B cell (primary cell): ENCODE data around the gene CRTC3. TPM values are rescaled to one million over a fixed set of nuclear protein-coding genes. Genes with fewer than 3 reads are reported as not detected.

Source experiments
- ATAC-seq: fragments of 200-7000 bp; cut with Tn5 transposase; one replicate; pipeline ENCODE4 v1.10.0; 2021; ENCODE audit warnings: low read depth, mild to moderate bottlenecking, moderate number of reproducible peaks, moderate library complexity
- CTCF ChIA-PET: fragments of 350-600 bp; sonication (Branson Sonifier 250); formaldehyde crosslinking; loops from one replicate; lab custom pipeline; 2021; ENCODE audit warnings: antibody characterized with exemption, inconsistent platforms; lab: Charles Lee
- POLR2A ChIA-PET: fragments of 350-600 bp; sonication (Branson Sonifier 250); formaldehyde crosslinking; loops from one replicate; lab custom pipeline; 2021; ENCODE audit warnings: antibody characterized with exemption; lab: Charles Lee
- DNase-seq: peaks from one replicate; pipeline ENCODE4 v3.0.0; 2013
- H2AFZ ChIP-seq: 2 replicates; pipeline ENCODE4 v1.6.1; 2012; ENCODE audit warnings: mild to moderate bottlenecking, low read depth, low read length; ENCODE audit not compliant: insufficient read depth, poor library complexity, severe bottlenecking
- H3K27ac ChIP-seq, 2 donors: 1 replicate in 1 of 2; 2 replicates in 1 of 2; pipeline ENCODE4 v1.5.1; 2012 to 2013; ENCODE audit warnings: low read length in 2 of 2, mild to moderate bottlenecking in 2 of 2, moderate library complexity in 1 of 2
- H3K27me3 ChIP-seq, 4 experiments: fragments of 200-600 bp in 1 of 4; sonication (generic) in 1 of 4; replicated peaks in 1 of 4; 1 replicate in 2 of 4; 2 replicates in 2 of 4; pipeline versions ENCODE4 v1.6.1 to v1.7.0; 2013 to 2016; ENCODE audit warnings: low read length in 3 of 4, mild to moderate bottlenecking in 2 of 4, mixed read lengths in 1 of 4, moderate library complexity in 1 of 4; ENCODE audit not compliant: insufficient read depth in 4 of 4, control insufficient read depth in 3 of 4; ENCODE audit errors: control extremely low read depth in 1 of 4
- H3K36me3 ChIP-seq, 2 experiments: replicated peaks in 1 of 2; 1 replicate in 1 of 2; 2 replicates in 1 of 2; pipeline versions ENCODE4 v1.6.1 to v1.7.1; 2013; ENCODE audit warnings: low read length in 1 of 2; ENCODE audit not compliant: insufficient read depth in 2 of 2, control insufficient read depth in 1 of 2; ENCODE audit errors: control extremely low read depth in 1 of 2, extremely low read depth in 1 of 2
- H3K4me1 ChIP-seq, 2 donors: fragments of 200-600 bp in 1 of 2; sonication (generic) in 1 of 2; 1 replicate in 1 of 2; 2 replicates in 1 of 2; pipeline versions ENCODE4 v1.5.1 to v1.6.1; 2013 to 2017; ENCODE audit warnings: low read length in 2 of 2; ENCODE audit not compliant: control insufficient read depth in 2 of 2, insufficient read depth in 2 of 2
- H3K4me2 ChIP-seq: replicated peaks from 2 replicates; pipeline ENCODE3; 2012; ENCODE audit warnings: mild to moderate bottlenecking, low read depth, low read length; ENCODE audit not compliant: poor library complexity, severe bottlenecking
- H3K4me3 ChIP-seq, 5 experiments: fragments of 200-600 bp in 1 of 5; sonication (generic) in 1 of 5; 1 replicate in 3 of 5; 2 replicates in 2 of 5; pipeline versions ENCODE4 v1.5.1 to v1.7.0; 2011 to 2016; ENCODE audit warnings: low read length in 4 of 5, mild to moderate bottlenecking in 4 of 5, low read depth in 2 of 5, control low read depth in 1 of 5, moderate library complexity in 1 of 5; ENCODE audit not compliant: insufficient read depth in 1 of 5; ENCODE audit errors: control extremely low read depth in 1 of 5, extremely low read depth in 1 of 5
- H3K79me2 ChIP-seq: fragments of 200-600 bp; sonication (generic); one replicate; pipeline ENCODE4 v1.6.0; 2016; ENCODE audit warnings: low read length; ENCODE audit not compliant: control insufficient read depth, insufficient read depth
- H3K9ac ChIP-seq: fragments of 200-600 bp; sonication (generic); 2 replicates; pipeline ENCODE4 v1.6.1; 2017; ENCODE audit warnings: mild to moderate bottlenecking, low read length, moderate library complexity
- H3K9me3 ChIP-seq, 3 donors: one replicate each; pipeline versions ENCODE4 v1.6.1 to v1.7.1; 2013; ENCODE audit warnings: low read length in 2 of 3; ENCODE audit not compliant: control insufficient read depth in 2 of 3, insufficient read depth in 1 of 3; ENCODE audit errors: control extremely low read depth in 1 of 3
- H4K20me1 ChIP-seq: 2 replicates; pipeline ENCODE4 v1.6.0; 2012; ENCODE audit warnings: mild to moderate bottlenecking, low read length; ENCODE audit not compliant: insufficient read depth, control insufficient read depth, poor library complexity, severe bottlenecking
- H3K27ac Mint-ChIP-seq: one replicate; pipeline ENCODE4 v1.8.0; 2021; ENCODE audit warnings: mixed read lengths
- H3K27me3 Mint-ChIP-seq: one replicate; pipeline ENCODE4 v1.8.0; 2021; ENCODE audit warnings: mixed read lengths
- H3K4me1 Mint-ChIP-seq: one replicate; pipeline ENCODE4 v1.8.0; 2021; ENCODE audit warnings: mixed read lengths
- H3K4me3 Mint-ChIP-seq: one replicate; pipeline ENCODE4 v1.8.0; 2021; ENCODE audit warnings: mixed read lengths
- H3K9me3 Mint-ChIP-seq: one replicate; pipeline ENCODE4 v1.8.0; 2022; ENCODE audit warnings: mixed read lengths; ENCODE audit not compliant: insufficient read depth
- EZH2 ChIP-seq: IDR thresholded peaks from 2 replicates; pipeline ENCODE4 v1.6.1; 2012; ENCODE audit warnings: borderline replicate concordance, low read depth, mild to moderate bottlenecking, moderate library complexity, low read length; ENCODE audit not compliant: insufficient read depth, poor library complexity, severe bottlenecking
- WGBS: methylation state at CpG from one replicate; pipeline ENCODE4 v1.1.5; 2013; ENCODE audit warnings: missing lambda C conversion rate; ENCODE audit not compliant: insufficient coverage; 5-methylcytosine and 5-hydroxymethylcytosine counted together
- intact Hi-C: fragments of 100-400 bp; cut with micrococcal nuclease; formaldehyde crosslinking; loops from one replicate; pipeline ENCODE4 v1.10.0; 2022
- polyA plus RNA-seq: library from polyadenylated mRNA; depleted of rRNA; stranded (reverse); fragments of >200 nt; gene quantifications from 2 replicates; pipeline ENCODE4 v1.2.3, GENCODE V29; 2012
- total RNA-seq, 2 donors: library from RNA; stranded (reverse); fragments of 120-200 nt in 1 of 2; gene quantifications; 1 replicate in 1 of 2; 2 replicates in 1 of 2; pipeline versions ENCODE4 v1.2.3 to v1.2.4, GENCODE V29; 2013 to 2022
- TF ChIP-seq, protein P1 (sequence below): fragments of 200-600 bp; IDR thresholded peaks from one replicate; pipeline ENCODE4 v1.8.0; 2022; ENCODE audit warnings: antibody characterized with exemption, mild to moderate bottlenecking

The CRTC3 gene
- total and polyA plus RNA-seq, 2 donors (not counting 1 experiment from before 2014, with no cell fraction given) = 34.7 to 95.8 TPM

DNA sequence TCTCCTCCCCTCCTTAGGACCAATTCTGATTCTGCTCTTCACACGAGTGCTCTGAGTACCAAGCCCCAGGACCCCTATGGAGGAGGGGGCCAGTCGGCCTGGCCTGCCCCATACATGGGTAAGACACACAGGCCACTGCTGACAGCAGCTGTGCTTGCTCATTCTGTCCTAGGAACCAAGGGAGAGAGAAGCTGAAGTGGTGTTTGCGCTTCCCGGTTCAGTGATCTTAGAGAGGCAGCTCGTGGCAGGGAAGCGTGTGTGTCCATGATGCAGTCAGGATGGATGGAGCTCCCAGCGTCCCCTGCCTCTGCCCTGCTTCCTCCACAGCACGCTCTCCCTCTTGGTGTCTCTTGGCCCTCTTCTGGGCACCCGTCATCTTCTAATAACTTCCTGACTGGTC lies 77.6 kb downstream of the CRTC3 start:
- ATAC-seq (no peak), DNase-seq (no peak)
- Mint-ChIP-seq H3K4me1 (peaks cover 11% of the 10 kb centered on the region), H3K4me3 (no peak overlapping the region), H3K9me3 (no peaks in the 10 kb centered on the region), H3K27me3 (no peaks in the 10 kb centered on the region), H3K27ac (no peak overlapping the region)
- no peak overlapping the region for H2AFZ ChIP-seq
- no peak overlapping the region for H3K9ac ChIP-seq
- H3K27me3 ChIP-seq = no peaks in the 10 kb centered on the region
- ChIA-PET CTCF (interaction anchor here (0.6 to 1.7 kb wide), 3 partner anchors 9 to 95 kb away, joined by 3 read pairs; no protein-coding TSS in a partner anchor), POLR2A (no interaction called here)
- TF ChIP-seq, protein P1, sequence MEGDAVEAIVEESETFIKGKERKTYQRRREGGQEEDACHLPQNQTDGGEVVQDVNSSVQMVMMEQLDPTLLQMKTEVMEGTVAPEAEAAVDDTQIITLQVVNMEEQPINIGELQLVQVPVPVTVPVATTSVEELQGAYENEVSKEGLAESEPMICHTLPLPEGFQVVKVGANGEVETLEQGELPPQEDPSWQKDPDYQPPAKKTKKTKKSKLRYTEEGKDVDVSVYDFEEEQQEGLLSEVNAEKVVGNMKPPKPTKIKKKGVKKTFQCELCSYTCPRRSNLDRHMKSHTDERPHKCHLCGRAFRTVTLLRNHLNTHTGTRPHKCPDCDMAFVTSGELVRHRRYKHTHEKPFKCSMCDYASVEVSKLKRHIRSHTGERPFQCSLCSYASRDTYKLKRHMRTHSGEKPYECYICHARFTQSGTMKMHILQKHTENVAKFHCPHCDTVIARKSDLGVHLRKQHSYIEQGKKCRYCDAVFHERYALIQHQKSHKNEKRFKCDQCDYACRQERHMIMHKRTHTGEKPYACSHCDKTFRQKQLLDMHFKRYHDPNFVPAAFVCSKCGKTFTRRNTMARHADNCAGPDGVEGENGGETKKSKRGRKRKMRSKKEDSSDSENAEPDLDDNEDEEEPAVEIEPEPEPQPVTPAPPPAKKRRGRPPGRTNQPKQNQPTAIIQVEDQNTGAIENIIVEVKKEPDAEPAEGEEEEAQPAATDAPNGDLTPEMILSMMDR = no peak
- no peak overlapping the region for H3K4me2 ChIP-seq
- H3K36me3 ChIP-seq = peaks cover 0 to 42% of the 10 kb centered on the region in 2 experiments
- no peaks in the 10 kb centered on the region for H3K9me3 ChIP-seq
- H3K4me1 ChIP-seq = peaks cover 8 to 9% of the 10 kb centered on the region in 2 donors
- WGBS = 98% methylated on average over 8 of the region's 9 CpGs
- intact Hi-C loops = no loop called here
- no peak overlapping the region for H3K4me3 ChIP-seq
- H3K27ac ChIP-seq = no peak overlapping the region
- peaks cover 26% of the 10 kb centered on the region for H3K79me2 ChIP-seq
- no peaks in the 10 kb centered on the region for H4K20me1 ChIP-seq

DNA sequence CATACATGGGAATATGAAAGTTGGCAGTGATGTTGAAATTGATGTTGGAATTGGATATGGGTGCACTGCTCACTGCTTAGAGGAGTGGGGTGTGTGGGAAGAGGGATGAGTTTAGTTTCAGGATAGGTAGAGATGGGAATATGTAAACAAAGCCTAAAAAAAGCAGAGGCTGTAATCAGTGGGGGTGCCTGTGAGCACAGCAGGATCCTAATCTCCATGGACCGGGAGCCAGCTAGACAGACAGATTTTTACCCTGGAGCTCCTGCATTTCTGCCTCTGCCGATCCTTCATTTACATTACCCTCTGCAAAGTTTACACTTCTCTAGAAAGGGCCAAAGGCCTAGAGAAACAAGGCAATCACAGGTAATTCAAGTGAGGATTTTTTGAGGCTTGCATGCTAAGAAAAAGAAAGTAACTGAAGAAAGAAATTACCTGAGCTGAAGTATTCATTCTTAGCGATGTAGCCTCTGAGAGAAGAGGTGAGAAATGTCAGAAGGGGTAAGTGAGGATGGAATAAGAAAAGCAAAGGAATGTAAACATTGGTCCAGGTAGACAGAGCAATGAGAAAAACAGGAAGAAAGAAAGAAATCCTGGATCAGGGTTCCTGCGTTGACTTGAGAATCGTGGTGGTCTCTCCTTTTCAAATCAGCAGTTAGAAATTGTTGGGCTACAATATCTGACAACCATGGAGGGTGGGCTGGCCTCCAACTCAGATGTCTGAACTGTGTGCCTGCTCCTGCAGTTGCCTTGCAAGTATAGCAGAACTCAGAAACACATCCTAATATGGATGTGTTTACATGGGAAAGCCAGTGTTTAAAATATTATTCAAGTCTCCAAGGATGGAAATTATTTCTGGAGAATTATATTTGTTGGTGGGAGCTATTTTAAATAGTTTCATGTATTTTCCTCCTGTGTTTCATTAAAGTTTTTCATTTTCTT lies 79.8 kb downstream of the CRTC3 start:
- no peaks in the 10 kb centered on the region for H4K20me1 ChIP-seq
- no peaks in the 10 kb centered on the region for H3K9me3 ChIP-seq
- ATAC-seq (no peak), DNase-seq (no peak)
- POLR2A ChIA-PET = no interaction called here
- no peak overlapping the region for H3K9ac ChIP-seq
- H3K36me3 ChIP-seq = peaks cover 0 to 50% of the 10 kb centered on the region in 2 experiments
- H3K4me2 ChIP-seq = no peak overlapping the region
- H3K4me1 ChIP-seq = peaks cover 0 to 4% of the 10 kb centered on the region in 2 donors
- H3K27ac ChIP-seq = no peak overlapping the region
- Mint-ChIP-seq H3K4me3 (no peak overlapping the region), H3K9me3 (no peaks in the 10 kb centered on the region), H3K27ac (no peak overlapping the region), H3K27me3 (no peaks in the 10 kb centered on the region), H3K4me1 (peaks cover 6% of the 10 kb centered on the region)
- peaks cover 26% of the 10 kb centered on the region for H3K79me2 ChIP-seq
- no peak overlapping the region for H2AFZ ChIP-seq
- intact Hi-C loops = no loop called here
- H3K27me3 ChIP-seq = no peaks in the 10 kb centered on the region
- no peak overlapping the region for H3K4me3 ChIP-seq
- TF ChIP-seq EZH2 = no peak
- TF ChIP-seq, protein P1 = no peak
- WGBS = 96% methylated on average over 4 of the region's 5 CpGs
- CTCF ChIA-PET = interaction anchor here (0.6 kb wide), 1 partner anchor 224 kb away, joined by 3 read pairs; no protein-coding TSS in a partner anchor
